ENCODE measurements around the gene PCSK4. TPM values are rescaled to one million over a fixed set of nuclear protein-coding genes. Genes with fewer than 3 reads are reported as not detected.

PCSK4 gene
- total and polyA plus RNA-seq, 9 of the 15 experiments (the other 6 are each of a cell fraction or from before 2014, with no cell fraction given): 0.01 to 9.1 (median 2.1) TPM; not detected in 1

DNA sequence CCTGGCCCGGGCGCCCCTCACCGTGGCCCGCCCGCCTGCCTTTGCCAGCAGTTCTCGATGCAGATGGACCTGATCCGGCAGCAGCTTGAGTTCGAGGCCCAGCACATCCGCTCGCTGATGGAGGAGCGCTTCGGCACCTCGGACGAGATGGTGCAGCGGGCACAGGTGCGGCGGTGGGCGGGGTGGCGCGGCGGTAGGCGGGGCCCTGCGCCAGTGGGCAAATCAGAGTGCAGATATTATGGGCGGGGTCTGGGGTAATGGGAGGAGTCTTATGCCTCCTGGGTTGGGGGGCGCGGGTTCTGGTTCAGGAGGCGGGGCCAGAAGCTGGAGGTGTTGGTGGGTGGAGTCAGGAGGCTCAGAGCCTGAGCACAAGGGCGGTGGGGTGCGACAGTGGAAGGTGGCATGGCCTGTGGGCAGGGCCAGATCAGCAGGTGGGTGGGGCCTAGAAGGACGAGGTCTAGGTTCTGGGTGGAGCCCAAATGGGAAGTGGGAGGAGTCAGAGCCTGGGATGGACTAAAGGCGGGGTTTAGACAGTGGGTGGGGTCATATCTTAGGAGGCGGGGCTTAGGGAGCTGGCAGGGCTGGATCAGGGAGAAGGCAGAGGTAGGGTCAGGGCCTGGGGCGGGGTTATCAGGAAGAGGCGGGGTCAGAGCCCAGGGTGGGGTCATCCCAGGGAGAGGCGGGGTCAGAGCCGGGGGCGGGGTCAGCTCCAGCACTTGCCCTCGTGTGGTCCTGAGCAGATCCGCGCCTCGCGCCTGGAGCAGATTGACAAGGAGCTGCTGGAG is 34.6 kb downstream of the PCSK4 start (continued):
- TF ChIP-seq THRB (CRISPR knock-in tag; conservative IDR thresholded peaks at IDR 0.05) (peak; percentile 32; the same call in 1 of the 2 replicates), E2F3 (CRISPR knock-in tag; IDR thresholded peaks at IDR 0.05) (no peak), PCBP1 (IDR thresholded peaks at IDR 0.05; ENCODE audit: low read depth, low read length, poor library complexity, severe bottlenecking) (peak; percentile 72), MAZ (CRISPR knock-in tag; conservative IDR thresholded peaks at IDR 0.05 in 1 of 2, IDR thresholded peaks at IDR 0.05 in 1 of 2) (peak; percentile 29 to 40; a peak in 2 of 4 replicates), NRF1 (conservative IDR thresholded peaks at IDR 0.05 in 1 of 2, IDR thresholded peaks at IDR 0.05 in 1 of 2) (peak; percentile 76 to 81), POLR2AphosphoS5 (IDR thresholded peaks at IDR 0.05; ENCODE audit: control insufficient read depth, insufficient read depth, low read depth, low read length) (0 out of 2 replicates have a peak, but pooled peaks have one; percentile 29), RBM25 (IDR thresholded peaks at IDR 0.05; ENCODE audit: low read depth, low read length, severe bottlenecking) (no peak), RBFOX2 (IDR thresholded peaks at IDR 0.05; ENCODE audit: low read depth, low read length) (0 out of 2 replicates have a peak, but pooled peaks have one; percentile 10), CCNT2 (IDR thresholded peaks at IDR 0.05; ENCODE audit: borderline replicate concordance, extremely low read depth, insufficient read length, low read depth, low read length) (peak; percentile 31), TFAM (CRISPR knock-in tag; conservative IDR thresholded peaks at IDR 0.05) (no peak), GABPB1 (CRISPR knock-in tag; IDR thresholded peaks at IDR 0.05) (peak; percentile 45; the same call in 1 of the 2 replicates), TRIM28 (IDR thresholded peaks at IDR 0.05) (no peak), ZBTB7A (IDR thresholded peaks at IDR 0.05; ENCODE audit: borderline replicate concordance, control insufficient read depth, low read depth, low read length) (peak; percentile 62; the same call in 1 of the 2 replicates), OTX1 (CRISPR knock-in tag; IDR thresholded peaks at IDR 0.05) (peak; percentile 65; the same call in 1 of the 2 replicates), CHD1 (IDR thresholded peaks at IDR 0.05; ENCODE audit: low read length) (no peak), HDGF (IDR thresholded peaks at IDR 0.05) (0 out of 2 replicates have a peak, but pooled peaks have one; percentile 59), ZNF436 (CRISPR knock-in tag; IDR thresholded peaks at IDR 0.05) (no peak), PTBP1 (IDR thresholded peaks at IDR 0.05; ENCODE audit: low read depth, low read length) (peak; percentile 69; the same call in 1 of the 2 replicates), TSC22D4 (tag; IDR thresholded peaks at IDR 0.05) (no peak), SP1 (CRISPR knock-in tag; IDR thresholded peaks at IDR 0.05) (peak; percentile 93), MBD2 (IDR thresholded peaks at IDR 0.05; ENCODE audit: borderline replicate concordance, low read depth) (0 out of 2 replicates have a peak, but pooled peaks have one; percentile 12), C11orf30 (IDR thresholded peaks at IDR 0.05; ENCODE audit: low read depth) (no peak), ZFP36 (IDR thresholded peaks at IDR 0.05; ENCODE audit: low read depth, low read length, partially characterized antibody) (no peak)
- TF ChIP-seq, protein P1, sequence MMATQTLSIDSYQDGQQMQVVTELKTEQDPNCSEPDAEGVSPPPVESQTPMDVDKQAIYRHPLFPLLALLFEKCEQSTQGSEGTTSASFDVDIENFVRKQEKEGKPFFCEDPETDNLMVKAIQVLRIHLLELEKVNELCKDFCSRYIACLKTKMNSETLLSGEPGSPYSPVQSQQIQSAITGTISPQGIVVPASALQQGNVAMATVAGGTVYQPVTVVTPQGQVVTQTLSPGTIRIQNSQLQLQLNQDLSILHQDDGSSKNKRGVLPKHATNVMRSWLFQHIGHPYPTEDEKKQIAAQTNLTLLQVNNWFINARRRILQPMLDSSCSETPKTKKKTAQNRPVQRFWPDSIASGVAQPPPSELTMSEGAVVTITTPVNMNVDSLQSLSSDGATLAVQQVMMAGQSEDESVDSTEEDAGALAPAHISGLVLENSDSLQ (IDR thresholded peaks at IDR 0.05): peak; percentile 37; the same call in 1 of the 2 replicates
